OCI-LY3 (cell line): ENCODE results near the gene MB21D2.

Source experiments
- EZH2phosphoT487 ChIP-seq: fragments of 200-600 bp; shearing (Covaris generic); IDR thresholded peaks from 2 replicates; pipeline ENCODE4 v1.6.1; 2018; ENCODE audit warnings: antibody characterized with exemption, mixed run types, low read depth
- TF ChIP-seq, protein P1 (sequence below): fragments of 200-600, 300-600 bp; sonication (generic); IDR thresholded peaks from 2 replicates; pipeline ENCODE4 v1.5.1; 2014; ENCODE audit warnings: antibody characterized with exemption, low read length, low read depth

- TF ChIP-seq, protein P1, sequence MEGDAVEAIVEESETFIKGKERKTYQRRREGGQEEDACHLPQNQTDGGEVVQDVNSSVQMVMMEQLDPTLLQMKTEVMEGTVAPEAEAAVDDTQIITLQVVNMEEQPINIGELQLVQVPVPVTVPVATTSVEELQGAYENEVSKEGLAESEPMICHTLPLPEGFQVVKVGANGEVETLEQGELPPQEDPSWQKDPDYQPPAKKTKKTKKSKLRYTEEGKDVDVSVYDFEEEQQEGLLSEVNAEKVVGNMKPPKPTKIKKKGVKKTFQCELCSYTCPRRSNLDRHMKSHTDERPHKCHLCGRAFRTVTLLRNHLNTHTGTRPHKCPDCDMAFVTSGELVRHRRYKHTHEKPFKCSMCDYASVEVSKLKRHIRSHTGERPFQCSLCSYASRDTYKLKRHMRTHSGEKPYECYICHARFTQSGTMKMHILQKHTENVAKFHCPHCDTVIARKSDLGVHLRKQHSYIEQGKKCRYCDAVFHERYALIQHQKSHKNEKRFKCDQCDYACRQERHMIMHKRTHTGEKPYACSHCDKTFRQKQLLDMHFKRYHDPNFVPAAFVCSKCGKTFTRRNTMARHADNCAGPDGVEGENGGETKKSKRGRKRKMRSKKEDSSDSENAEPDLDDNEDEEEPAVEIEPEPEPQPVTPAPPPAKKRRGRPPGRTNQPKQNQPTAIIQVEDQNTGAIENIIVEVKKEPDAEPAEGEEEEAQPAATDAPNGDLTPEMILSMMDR: no peak
- TF ChIP-seq EZH2phosphoT487: no peak
These were observed 4.1 kb downstream of the MB21D2 start for GRCh38 chr3:192913540-192913939.
